WTC11 (cell line): ENCODE data around the gene CACNA1D.

Experiments used
- NR2C2 ChIP-seq: sonication (generic); formaldehyde crosslinking; IDR thresholded peaks from 2 replicates; pipeline ENCODE4 v1.8.0; 2022; ENCODE audit warnings: mild to moderate bottlenecking, missing genetic modification reagents
- TF ChIP-seq, protein P1 (sequence below): fragments of 200-600 bp; IDR thresholded peaks from 2 replicates; pipeline ENCODE4 v1.8.0; 2022; ENCODE audit warnings: antibody characterized with exemption

DNA sequence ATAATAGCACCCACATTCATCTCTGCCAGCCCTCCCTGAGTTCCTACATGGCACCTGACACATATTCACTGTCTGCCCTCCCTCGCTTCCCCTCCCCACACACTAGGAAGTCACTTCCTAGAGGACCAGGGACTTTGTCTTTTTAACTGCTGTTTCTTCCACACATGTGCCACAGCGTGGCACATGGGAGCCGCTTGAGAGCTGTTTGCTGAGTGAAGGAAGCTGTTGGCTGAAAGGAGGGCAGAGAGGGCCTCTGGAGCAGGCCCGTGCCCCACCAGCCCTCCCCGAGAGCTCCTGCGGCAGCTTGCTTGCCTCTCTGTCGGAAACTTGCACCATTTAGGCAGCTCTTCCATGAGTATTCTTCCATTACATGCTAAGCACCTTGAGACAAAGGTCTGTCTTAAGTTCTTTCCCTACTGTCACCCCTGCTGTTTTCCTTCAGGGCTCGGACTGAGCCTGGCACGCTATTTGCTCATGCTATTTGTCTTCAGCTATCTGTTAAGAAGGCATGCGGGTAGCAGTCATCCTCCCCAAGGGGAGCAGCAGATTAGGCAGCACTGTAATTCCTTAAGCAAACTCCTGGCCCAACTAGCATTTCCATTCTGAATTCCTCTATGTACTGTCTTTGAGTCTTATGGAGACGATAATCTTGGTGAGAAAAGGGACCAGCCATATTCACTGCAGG, 72.2 kb downstream of the CACNA1D start:
- TF ChIP-seq, protein P1, sequence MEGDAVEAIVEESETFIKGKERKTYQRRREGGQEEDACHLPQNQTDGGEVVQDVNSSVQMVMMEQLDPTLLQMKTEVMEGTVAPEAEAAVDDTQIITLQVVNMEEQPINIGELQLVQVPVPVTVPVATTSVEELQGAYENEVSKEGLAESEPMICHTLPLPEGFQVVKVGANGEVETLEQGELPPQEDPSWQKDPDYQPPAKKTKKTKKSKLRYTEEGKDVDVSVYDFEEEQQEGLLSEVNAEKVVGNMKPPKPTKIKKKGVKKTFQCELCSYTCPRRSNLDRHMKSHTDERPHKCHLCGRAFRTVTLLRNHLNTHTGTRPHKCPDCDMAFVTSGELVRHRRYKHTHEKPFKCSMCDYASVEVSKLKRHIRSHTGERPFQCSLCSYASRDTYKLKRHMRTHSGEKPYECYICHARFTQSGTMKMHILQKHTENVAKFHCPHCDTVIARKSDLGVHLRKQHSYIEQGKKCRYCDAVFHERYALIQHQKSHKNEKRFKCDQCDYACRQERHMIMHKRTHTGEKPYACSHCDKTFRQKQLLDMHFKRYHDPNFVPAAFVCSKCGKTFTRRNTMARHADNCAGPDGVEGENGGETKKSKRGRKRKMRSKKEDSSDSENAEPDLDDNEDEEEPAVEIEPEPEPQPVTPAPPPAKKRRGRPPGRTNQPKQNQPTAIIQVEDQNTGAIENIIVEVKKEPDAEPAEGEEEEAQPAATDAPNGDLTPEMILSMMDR, result no peak
- TF ChIP-seq NR2C2, result no peak
